CD4-positive, alpha-beta memory T cell (primary cell): ENCODE data around the gene RNF208. TPM values are rescaled to one million over a fixed set of nuclear protein-coding genes. Genes with fewer than 3 reads are reported as not detected.

Experiments
- CTCF ChIA-PET: fragments of 350-600 bp; sonication (Branson Sonifier 250); formaldehyde crosslinking; loops from one replicate; lab custom pipeline; 2021; ENCODE audit warnings: inconsistent platforms; ENCODE audit not compliant: partially characterized antibody; lab: Charles Lee
- POLR2A ChIA-PET: fragments of 350-600 bp; sonication (Branson Sonifier 250); formaldehyde crosslinking; loops from one replicate; lab custom pipeline; 2021; ENCODE audit not compliant: partially characterized antibody; lab: Charles Lee
- DNase-seq, 5 donors: peaks; one replicate each; pipeline versions ENCODE4 v3.0.0 to v3.0.0-alpha.2; 2020 to 2022; ENCODE audit warnings: mixed read lengths in 1 of 5
- H3K27ac ChIP-seq: one replicate; pipeline ENCODE4 v1.7.0; 2013; ENCODE audit warnings: low read depth, low read length
- H3K27me3 ChIP-seq: 2 replicates; pipeline ENCODE4 v1.7.0; 2013; ENCODE audit warnings: mild to moderate bottlenecking, low read length, moderate library complexity; ENCODE audit not compliant: insufficient read depth
- H3K36me3 ChIP-seq: 2 replicates; pipeline ENCODE4 v1.7.0; 2013; ENCODE audit warnings: mild to moderate bottlenecking, low read length, moderate library complexity; ENCODE audit not compliant: insufficient read depth
- H3K4me1 ChIP-seq: 2 replicates; pipeline ENCODE4 v1.7.0; 2013; ENCODE audit warnings: mild to moderate bottlenecking, low read length, moderate library complexity; ENCODE audit not compliant: insufficient read depth
- H3K4me3 ChIP-seq, 2 donors: one replicate each; pipeline ENCODE4 v1.7.0; 2013; ENCODE audit warnings: low read length in 2 of 2, mild to moderate bottlenecking in 1 of 2
- H3K9me3 ChIP-seq, 2 donors: one replicate each; pipeline ENCODE4 v1.7.0; 2013; ENCODE audit warnings: low read length in 2 of 2, control low read depth in 1 of 2; ENCODE audit not compliant: control insufficient read depth in 1 of 2
- H3K27ac Mint-ChIP-seq, 7 donors: one replicate each; pipeline ENCODE4 v1.8.0; 2020 to 2021; ENCODE audit warnings: mixed read lengths in 7 of 7, mild to moderate bottlenecking in 6 of 7, inconsistent platforms in 3 of 7, moderate library complexity in 3 of 7
- H3K27me3 Mint-ChIP-seq, 2 donors: one replicate each; pipeline ENCODE4 v1.8.0; 2020 to 2021; ENCODE audit warnings: mixed read lengths in 2 of 2
- H3K36me3 Mint-ChIP-seq, 2 donors: one replicate each; pipeline ENCODE4 v1.8.0; 2020 to 2021; ENCODE audit warnings: mixed read lengths in 2 of 2, inconsistent platforms in 1 of 2, mild to moderate bottlenecking in 1 of 2
- H3K4me1 Mint-ChIP-seq, 4 donors: one replicate each; pipeline ENCODE4 v1.8.0; 2020 to 2021; ENCODE audit warnings: mixed read lengths in 4 of 4, mild to moderate bottlenecking in 1 of 4
- H3K4me3 Mint-ChIP-seq, 8 donors: one replicate each; pipeline ENCODE4 v1.8.0; 2020 to 2021; ENCODE audit warnings: mixed read lengths in 8 of 8, mild to moderate bottlenecking in 7 of 8, moderate library complexity in 6 of 8, inconsistent platforms in 3 of 8
- H3K9me3 Mint-ChIP-seq, 8 donors: one replicate each; pipeline ENCODE4 v1.8.0; 2020 to 2021; ENCODE audit warnings: mixed read lengths in 8 of 8, mild to moderate bottlenecking in 5 of 8, inconsistent platforms in 3 of 8, moderate library complexity in 1 of 8
- intact Hi-C: fragments of 100-400 bp; cut with micrococcal nuclease; formaldehyde crosslinking; loops from one replicate; pipeline ENCODE4 v1.15.1; 2023
- polyA plus RNA-seq, 2 donors: library from polyadenylated mRNA; unstranded; fragments of 300-500 nt; fragmentation: Illumina TruSeq; gene quantifications; one replicate each; pipeline ENCODE4 v1.2.3, GENCODE V29; 2021
- total RNA-seq, 2 experiments: library from RNA; stranded (reverse); gene quantifications; one replicate each; pipeline ENCODE4 v1.2.3, GENCODE V29; 2021

RNF208 gene
- total and polyA plus RNA-seq, 4 experiments from 2014 or later, result 0.64 to 1.3 TPM; not detected in 2

DNA sequence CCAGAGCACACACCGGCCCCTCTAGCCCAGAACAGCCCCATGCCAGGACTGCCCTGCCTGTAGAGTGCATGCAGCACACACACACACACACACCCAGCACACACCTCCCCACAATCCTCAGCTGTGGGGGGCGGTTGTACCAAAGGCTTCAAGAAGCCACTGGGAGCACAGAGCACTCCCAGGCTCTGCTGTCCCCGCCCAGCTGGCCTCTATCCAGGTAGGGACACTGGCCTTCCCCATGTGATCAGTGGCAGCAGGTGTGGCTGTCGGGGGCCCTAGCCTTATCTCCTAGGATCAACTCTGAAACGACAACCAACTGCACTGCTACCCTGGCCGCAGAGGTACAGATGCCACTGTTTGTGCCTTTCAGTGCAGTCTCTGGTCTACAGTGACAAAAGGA lies 35.7 kb downstream of the RNF208 start:
- Histone ChIP-seq H3K27me3 (no peaks in the 10 kb centered on the region), H3K4me3 (no peak overlapping the region), H3K9me3 (no peaks in the 10 kb centered on the region), H3K4me1 (peaks cover 41% of the 10 kb centered on the region), H3K27ac (no peak overlapping the region), H3K36me3 (peaks cover 35% of the 10 kb centered on the region)
- DNase-seq, result no peak
- ChIA-PET CTCF (interaction anchor here (3.8 kb wide), 1 partner anchor 51 kb away, joined by 15 read pairs; no protein-coding TSS in a partner anchor), POLR2A (interaction anchor here (8.9 kb wide), 1 partner anchor 16 kb away, joined by 169 read pairs; the partner anchor contains the start of genes NDOR1, TMEM203 and TPRN)
- Mint-ChIP-seq H3K9me3 (peaks cover 0 to 5% (median 0%) of the 10 kb centered on the region in 8 donors), H3K36me3 (peaks cover 11 to 33% of the 10 kb centered on the region in 2 donors), H3K4me3 (peak overlapping the region; percentile 65 to 97 (median 90)), H3K27ac (peak overlapping the region in 3 of 7 donors; percentile 18 to 91 (median 50)), H3K27me3 (no peaks in the 10 kb centered on the region), H3K4me1 (peaks cover 22 to 63% (median 33%) of the 10 kb centered on the region in 4 donors)
- intact Hi-C loops, result no loop called here

DNA sequence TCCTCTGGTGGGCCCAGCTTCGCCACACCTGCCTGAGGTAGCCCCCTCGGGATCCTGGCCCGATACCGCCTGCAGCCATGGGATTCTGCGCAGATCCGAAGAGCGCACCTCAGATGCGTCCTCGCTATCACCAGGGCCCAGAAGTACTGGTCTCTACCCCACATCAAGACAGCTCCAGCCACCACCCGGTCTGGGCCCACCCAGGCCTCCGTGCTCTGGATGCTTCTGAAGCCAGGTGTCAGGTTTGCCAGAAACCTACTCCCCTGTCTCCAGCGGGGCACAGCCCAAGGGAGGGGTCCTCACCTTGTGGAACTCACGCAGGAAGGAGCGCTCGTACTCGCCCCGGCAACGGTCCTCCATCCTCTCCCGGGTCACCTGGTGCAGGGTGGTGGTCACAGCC lies 36.1 kb downstream of the RNF208 start:
- Histone ChIP-seq H3K4me3 (no peak overlapping the region), H3K36me3 (peaks cover 39% of the 10 kb centered on the region), H3K4me1 (peaks cover 41% of the 10 kb centered on the region), H3K27ac (no peak overlapping the region), H3K9me3 (no peaks in the 10 kb centered on the region), H3K27me3 (no peaks in the 10 kb centered on the region)
- CTCF ChIA-PET, result no interaction called here
- Mint-ChIP-seq H3K4me1 (peaks cover 22 to 60% (median 33%) of the 10 kb centered on the region in 4 donors), H3K36me3 (peaks cover 11 to 32% of the 10 kb centered on the region in 2 donors), H3K4me3 (peak overlapping the region in 1 of 8 donors; percentile 92), H3K27me3 (no peaks in the 10 kb centered on the region), H3K27ac (peak overlapping the region in 1 of 7 donors; percentile 18), H3K9me3 (peaks cover 0 to 5% (median 0%) of the 10 kb centered on the region in 8 donors)
- POLR2A ChIA-PET, result interaction anchor here (8.9 kb wide), 1 partner anchor 17 kb away, joined by 169 read pairs; the partner anchor contains the start of genes NDOR1, TMEM203 and TPRN
- intact Hi-C loops, result no loop called here
- DNase-seq, result no peak

DNA sequence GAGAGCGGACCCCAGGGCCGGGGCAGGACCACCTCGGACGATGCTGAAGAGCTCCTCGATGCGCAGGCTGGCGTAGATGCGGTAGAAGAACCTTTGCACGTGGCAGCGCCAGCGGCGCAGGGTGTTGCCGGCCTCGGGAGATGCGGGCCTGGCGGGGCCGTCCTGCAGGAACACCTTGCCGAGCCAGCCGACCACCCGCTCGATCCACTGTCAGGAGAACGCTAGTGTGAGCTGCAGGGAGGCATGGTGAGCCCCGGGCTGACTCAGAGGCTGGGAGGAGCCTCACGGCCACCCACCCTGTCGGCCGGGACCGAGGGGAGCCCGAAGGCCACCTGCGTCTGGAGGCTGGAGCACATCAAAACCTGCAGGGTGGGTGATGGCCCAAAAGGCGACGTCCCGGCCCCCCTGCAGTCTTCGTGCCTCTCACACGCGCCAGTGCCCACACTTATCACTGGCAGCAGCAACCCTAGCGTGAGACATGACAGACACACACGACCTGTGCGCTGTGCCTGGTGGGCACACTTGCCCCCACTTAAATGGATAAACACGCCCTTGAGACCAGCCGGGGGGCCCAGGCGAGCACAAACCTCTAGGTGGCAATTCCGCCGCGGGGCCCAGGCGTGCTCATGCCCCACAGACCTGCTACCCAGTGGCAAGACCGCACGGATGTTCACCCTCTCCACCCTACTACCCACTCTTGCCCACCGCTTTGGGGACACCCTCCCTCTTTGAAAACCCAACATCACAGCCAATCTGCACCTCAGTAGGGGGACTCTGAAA lies 37.0 kb downstream of the RNF208 start:
- peak overlapping the region in 1 of 8 donors; percentile 33 for H3K4me3 Mint-ChIP-seq
- no peaks in the 10 kb centered on the region for H3K27me3 ChIP-seq
- peaks cover 22 to 52% (median 30%) of the 10 kb centered on the region in 4 donors for H3K4me1 Mint-ChIP-seq
- peaks cover 36% of the 10 kb centered on the region for H3K4me1 ChIP-seq
- peaks cover 42% of the 10 kb centered on the region for H3K36me3 ChIP-seq
- CTCF ChIA-PET, result no interaction called here
- H3K9me3 ChIP-seq, result no peaks in the 10 kb centered on the region
- POLR2A ChIA-PET, result interaction anchor here (8.9 kb wide), 1 partner anchor 17 kb away, joined by 169 read pairs; the partner anchor contains the start of genes NDOR1, TMEM203 and TPRN
- H3K4me3 ChIP-seq, result no peak overlapping the region
- H3K27ac ChIP-seq, result no peak overlapping the region
- peaks cover 11 to 30% of the 10 kb centered on the region in 2 donors for H3K36me3 Mint-ChIP-seq
- H3K9me3 Mint-ChIP-seq, result peaks cover 0 to 5% (median 0%) of the 10 kb centered on the region in 8 donors
- no peaks in the 10 kb centered on the region for H3K27me3 Mint-ChIP-seq
- intact Hi-C loops, result no loop called here
- H3K27ac Mint-ChIP-seq, result peak overlapping the region in 1 of 7 donors; percentile 6
- DNase-seq, result no peak

DNA sequence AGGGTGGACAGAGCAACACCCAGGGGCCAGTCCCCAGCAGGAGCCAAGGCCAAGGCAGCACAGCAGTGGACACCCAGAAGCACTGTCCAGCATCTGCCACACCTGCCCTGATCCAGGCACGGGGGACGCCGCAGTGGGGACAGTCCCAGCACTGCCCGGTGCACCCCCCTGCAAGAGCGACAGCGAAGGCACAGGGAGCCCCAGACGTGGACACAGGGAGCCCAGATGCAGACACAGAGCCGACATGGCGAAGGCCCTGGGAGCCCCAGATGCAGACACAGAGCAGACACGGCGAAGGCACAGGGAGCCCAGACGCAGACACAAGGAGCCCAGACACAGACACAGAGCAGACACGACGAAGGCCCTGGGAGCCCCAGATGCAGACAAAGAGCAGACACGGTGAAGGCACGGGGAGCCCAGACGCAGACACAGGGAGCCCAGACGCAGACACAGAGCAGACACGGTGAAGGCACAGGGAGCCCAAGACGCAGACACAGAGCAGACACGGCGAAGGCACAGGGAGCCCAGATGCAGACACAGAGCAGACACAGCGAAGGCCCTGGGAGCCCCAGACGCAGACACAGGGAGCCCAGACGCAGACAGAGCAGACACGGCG lies 38.0 kb downstream of the RNF208 start:
- no peaks in the 10 kb centered on the region for H3K27me3 Mint-ChIP-seq
- ChIA-PET CTCF (no interaction called here), POLR2A (no interaction called here)
- peak overlapping the region in 2 of 7 donors; percentile 21 to 76 for H3K27ac Mint-ChIP-seq
- H3K27ac ChIP-seq, result no peak overlapping the region
- peaks cover 11 to 30% of the 10 kb centered on the region in 2 donors for H3K36me3 Mint-ChIP-seq
- no peak overlapping the region for H3K4me3 ChIP-seq
- peaks cover 0 to 5% (median 0%) of the 10 kb centered on the region in 8 donors for H3K9me3 Mint-ChIP-seq
- no peaks in the 10 kb centered on the region for H3K9me3 ChIP-seq
- peaks cover 18 to 42% (median 23%) of the 10 kb centered on the region in 4 donors for H3K4me1 Mint-ChIP-seq
- intact Hi-C loops, result no loop called here
- peaks cover 39% of the 10 kb centered on the region for H3K36me3 ChIP-seq
- peak overlapping the region in 2 of 8 donors; percentile 19 to 34 for H3K4me3 Mint-ChIP-seq
- H3K4me1 ChIP-seq, result peaks cover 26% of the 10 kb centered on the region
- no peaks in the 10 kb centered on the region for H3K27me3 ChIP-seq
- DNase-seq, result no peak

DNA sequence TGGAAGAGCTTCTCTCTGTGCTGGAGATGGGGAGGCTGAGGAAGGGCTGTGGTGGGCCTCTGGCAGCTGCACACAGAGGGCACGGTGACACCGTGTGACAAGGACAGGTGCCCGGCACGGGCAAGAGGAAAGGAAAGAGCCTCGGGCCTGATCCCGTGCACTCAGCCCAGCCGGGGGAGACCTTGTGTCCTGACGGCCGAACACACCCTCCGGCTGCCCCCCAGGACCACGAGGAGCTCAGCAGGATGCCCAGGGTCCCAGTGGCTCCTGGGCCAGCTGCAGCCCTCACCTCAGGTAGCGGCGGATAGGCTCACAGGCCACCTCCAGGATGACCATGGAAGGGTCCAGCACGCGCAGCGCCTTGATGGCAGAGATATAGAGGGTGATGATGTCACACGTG lies 39.2 kb downstream of the RNF208 start:
- ChIA-PET POLR2A (no interaction called here), CTCF (no interaction called here)
- intact Hi-C loops, result no loop called here
- no peak overlapping the region for H3K4me3 Mint-ChIP-seq
- H3K27me3 ChIP-seq, result no peaks in the 10 kb centered on the region
- no peak overlapping the region for H3K27ac ChIP-seq
- no peaks in the 10 kb centered on the region for H3K27me3 Mint-ChIP-seq
- peaks cover 13 to 38% (median 17%) of the 10 kb centered on the region in 4 donors for H3K4me1 Mint-ChIP-seq
- H3K36me3 Mint-ChIP-seq, result peaks cover 11 to 30% of the 10 kb centered on the region in 2 donors
- H3K27ac Mint-ChIP-seq, result no peak overlapping the region
- no peaks in the 10 kb centered on the region for H3K9me3 ChIP-seq
- H3K9me3 Mint-ChIP-seq, result peaks cover 0 to 2% (median 0%) of the 10 kb centered on the region in 8 donors
- no peak overlapping the region for H3K4me3 ChIP-seq
- DNase-seq, result no peak
- H3K36me3 ChIP-seq, result peaks cover 39% of the 10 kb centered on the region
- H3K4me1 ChIP-seq, result peaks cover 23% of the 10 kb centered on the region

DNA sequence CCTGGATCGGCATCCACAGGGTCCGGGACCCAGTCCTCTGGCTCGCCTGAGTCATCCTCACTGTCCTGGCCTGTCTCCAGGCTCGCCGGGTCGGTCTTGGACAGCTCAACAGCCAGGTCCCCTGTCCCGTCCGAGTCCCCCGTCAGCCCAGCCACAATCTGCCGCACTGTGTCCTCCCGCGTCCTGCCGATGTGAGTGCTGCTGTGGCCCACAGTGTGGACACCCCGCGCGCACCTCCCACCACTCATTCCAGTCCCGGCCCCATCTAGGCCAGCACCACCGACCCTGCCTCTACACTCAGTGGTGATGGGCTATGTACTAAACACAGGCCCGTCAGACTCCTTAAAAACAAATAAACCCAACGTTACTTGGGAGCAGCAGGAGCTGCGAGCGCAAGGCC lies 40.4 kb downstream of the RNF208 start:
- POLR2A ChIA-PET, result interaction anchor here (1.4 kb wide), 2 partner anchors 19 to 54 kb away, joined by 3 read pairs; no protein-coding TSS in a partner anchor
- peaks cover 39% of the 10 kb centered on the region for H3K36me3 ChIP-seq

More for the DNA sequence above, 40.4 kb downstream of the RNF208 start:
- H3K4me1 Mint-ChIP-seq, result peaks cover 3 to 26% (median 9%) of the 10 kb centered on the region in 4 donors
- Histone ChIP-seq H3K27me3 (no peaks in the 10 kb centered on the region), H3K4me1 (peaks cover 11% of the 10 kb centered on the region), H3K4me3 (no peak overlapping the region), H3K27ac (no peak overlapping the region), H3K9me3 (no peaks in the 10 kb centered on the region)
- peaks cover 15 to 31% of the 10 kb centered on the region in 2 donors for H3K36me3 Mint-ChIP-seq
- CTCF ChIA-PET, result interaction anchor here (1.1 kb wide), 1 partner anchor 63 kb away, joined by 3 read pairs; no protein-coding TSS in a partner anchor
- DNase-seq, result no peak
- H3K27ac Mint-ChIP-seq, result no peak overlapping the region
- intact Hi-C loops, result no loop called here
- H3K4me3 Mint-ChIP-seq, result no peak overlapping the region
- peaks cover 0 to 2% (median 0%) of the 10 kb centered on the region in 8 donors for H3K9me3 Mint-ChIP-seq
- no peaks in the 10 kb centered on the region for H3K27me3 Mint-ChIP-seq
